Limb (tissue), 2 donors: ENCODE data around the gene SAMD4A.

ENCODE experiments used
- DNase-seq, 2 donors: peaks; one replicate each; pipeline ENCODE4 v3.0.0-alpha.2; 2016; ENCODE audit errors: extremely low spot score in 2 of 2

SAMD4A gene

DNA sequence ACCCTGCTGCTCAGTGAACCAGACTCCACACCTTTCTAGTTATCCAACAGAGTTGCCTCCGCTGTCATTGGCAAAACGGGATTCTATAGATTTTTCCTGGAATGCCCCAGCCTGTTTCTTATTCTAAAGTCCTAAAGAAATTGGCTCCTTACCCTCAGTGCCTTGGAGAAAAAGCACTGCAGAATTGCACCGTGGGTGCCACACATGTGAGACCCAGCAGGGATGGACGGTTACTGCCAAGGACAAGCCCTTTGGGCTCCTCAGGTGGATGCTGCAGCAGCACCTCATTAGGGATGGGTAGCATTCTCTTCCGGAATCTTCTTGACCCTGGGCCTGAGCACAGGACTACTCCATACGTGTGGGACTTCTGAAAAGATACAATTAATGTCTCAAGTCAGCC is 214.2 kb downstream of the SAMD4A start:
- DNase-seq = no peak

DNA sequence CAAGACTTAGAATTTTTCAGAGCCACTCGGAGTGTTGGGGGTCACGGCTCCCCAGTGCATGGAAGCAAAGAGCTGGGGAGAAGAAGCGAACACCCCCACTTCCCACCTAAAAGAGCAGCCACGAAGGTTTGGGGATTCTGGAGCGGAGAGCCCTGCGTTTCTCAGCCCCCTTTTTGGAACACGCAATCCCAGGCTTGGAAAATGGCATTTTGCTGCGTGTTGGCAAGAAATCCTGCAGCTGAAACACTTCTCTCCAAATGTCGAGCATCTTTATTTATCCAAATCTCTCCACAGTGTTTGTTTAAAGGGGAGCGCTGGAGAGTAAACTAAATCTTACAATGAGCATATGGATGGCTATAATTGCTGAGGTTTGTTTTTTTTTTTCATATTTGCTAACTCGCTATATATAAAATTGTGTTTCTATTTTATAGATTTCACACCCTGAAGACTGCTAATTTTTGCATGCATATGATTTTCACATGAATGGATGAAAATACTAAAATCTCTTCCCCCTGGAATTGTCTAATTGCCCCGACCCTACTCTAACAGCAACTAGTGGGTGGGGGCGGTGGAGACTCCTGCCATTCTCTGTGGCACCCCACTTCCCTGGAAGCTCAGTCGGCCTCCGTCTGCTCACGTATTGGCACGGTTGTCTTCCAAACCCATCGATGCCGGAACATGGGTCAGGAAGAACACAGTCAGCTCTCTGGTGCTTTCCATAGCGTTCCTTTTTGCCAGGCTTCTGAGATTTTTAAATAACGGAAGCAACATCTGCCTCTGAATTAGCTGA is 215.2 kb downstream of the SAMD4A start:
- DNase-seq = no peak

DNA sequence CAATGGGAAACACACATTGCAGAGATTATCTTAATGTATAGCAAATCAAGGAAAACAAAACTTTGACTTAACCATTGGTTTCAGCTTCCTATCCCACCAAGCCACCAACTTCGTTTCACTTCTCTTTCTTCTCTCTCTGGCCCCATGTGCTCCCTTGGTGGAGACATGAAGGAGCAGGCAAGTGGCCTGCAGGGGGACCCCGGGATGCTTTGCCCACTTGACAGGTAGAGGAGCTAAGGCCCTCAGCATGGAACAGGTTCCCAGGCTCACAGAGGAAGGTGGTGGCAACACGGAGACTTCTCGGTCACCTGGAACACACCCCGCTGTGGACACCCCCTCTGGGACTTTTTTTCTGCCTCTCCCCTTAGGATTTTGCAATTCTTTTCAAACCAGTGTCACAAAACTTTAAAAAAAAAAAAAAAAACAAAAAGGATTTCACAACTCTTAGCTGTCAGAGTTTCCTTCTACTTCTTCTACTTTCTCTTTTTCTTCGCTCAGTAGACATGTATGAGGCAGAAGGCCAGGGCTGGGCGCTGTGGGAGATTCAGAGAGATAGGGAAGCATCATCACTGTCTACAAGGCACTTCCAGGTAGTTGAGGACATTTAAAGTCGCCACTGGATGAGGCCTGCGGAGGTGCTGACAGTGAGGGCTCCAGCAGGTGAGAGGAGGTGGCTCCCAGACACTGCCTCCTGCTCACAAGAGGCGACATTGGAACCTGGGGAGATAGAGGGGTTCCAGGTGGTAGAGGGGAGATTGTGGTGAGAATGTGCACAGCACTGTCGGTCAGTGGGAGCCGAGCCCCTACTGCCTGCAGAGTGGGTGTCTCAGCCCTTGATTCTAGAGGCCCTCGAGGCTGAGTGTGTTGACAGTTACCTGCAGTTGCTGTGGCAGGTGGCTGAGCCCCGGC is 216.1 kb downstream of the SAMD4A start:
- no peak for DNase-seq

DNA sequence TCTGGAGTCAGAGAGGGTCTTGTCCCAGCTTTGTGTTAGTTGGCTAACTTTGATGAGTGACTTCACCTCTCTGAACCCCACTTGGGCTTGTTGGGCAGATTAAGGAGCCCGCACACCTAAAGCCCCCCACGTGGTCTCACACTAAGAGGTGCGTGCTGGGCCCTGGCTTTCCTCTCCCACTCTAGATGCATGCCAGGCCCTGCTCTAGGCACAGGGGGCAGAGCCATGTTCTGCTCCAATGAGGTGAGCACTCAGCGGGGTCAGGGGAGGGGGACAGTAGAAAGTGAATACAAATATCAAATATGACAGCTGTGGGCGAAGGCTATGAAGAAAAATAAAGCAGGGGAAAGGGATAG is 216.7 kb downstream of the SAMD4A start:
- DNase-seq = no peak

DNA sequence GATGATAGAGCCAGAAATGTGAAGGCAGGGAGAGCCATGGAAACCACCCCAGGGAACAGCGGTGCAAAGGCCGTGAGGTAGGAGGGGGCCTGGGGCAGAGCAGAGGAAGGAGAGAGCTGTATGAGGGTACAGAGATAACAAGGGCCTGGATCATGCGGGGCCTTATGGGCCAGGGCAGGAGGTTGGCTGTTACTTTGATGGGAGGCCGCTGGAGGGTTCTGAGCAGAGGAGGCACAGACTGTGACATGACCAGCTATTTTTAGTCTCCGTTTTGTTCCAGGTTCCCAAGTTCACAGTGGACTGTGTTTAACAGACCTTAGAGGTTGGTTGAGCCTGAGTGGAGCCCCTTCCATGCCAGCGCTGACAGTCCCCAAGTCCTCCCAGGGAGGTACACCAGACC is 217.1 kb downstream of the SAMD4A start:
- no peak for DNase-seq

DNA sequence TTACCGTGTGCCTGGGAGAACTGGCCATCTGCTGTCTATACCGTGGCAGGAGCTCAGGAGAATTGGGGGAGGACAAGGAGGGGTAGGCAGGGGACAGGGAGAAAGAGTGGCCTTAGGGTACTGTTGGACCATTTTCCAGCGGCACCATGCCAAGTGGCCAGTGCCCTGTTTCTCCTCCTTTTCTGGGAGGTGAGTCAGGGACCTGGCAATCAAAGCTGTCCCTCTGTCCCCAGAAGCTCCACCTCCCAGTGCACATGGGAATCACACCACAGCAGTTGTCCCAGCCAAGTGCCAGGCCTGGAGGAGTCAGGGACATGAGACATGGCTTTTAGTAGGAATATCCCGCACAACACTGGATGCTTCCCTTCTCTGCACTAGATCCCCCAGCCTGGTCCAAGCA is 217.7 kb downstream of the SAMD4A start:
- DNase-seq = no peak

DNA sequence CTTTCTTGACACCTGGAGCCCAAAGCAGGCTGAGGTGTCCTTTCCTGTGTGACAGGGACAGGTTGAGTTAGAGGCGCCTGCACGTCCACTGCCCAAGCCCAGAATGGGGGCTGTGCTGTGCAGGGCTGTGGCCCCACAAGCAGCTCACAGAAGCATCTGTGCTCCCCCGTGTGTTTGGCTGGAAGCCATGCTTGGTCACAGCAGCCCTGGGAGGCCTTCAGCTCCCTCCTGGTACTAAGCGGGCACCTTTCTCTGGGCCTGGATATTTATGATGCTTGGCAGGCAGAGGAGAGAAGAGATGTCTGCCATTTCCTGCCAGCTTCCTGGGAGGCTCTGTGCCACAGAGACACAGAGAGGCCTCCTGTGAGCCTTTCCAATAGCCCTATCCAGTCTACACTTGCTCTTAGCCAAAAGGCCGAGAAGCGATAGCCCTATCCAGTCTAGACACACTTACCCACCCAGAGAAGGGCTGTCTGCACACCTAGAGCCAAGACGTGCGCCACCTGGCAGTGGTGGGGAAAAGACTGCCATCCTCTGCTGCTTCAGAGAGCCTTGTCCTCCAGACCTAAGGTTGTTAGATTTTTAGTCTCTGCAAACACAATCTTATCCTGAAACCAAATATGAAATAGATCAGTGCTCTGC is 218.3 kb downstream of the SAMD4A start:
- DNase-seq = no peak

DNA sequence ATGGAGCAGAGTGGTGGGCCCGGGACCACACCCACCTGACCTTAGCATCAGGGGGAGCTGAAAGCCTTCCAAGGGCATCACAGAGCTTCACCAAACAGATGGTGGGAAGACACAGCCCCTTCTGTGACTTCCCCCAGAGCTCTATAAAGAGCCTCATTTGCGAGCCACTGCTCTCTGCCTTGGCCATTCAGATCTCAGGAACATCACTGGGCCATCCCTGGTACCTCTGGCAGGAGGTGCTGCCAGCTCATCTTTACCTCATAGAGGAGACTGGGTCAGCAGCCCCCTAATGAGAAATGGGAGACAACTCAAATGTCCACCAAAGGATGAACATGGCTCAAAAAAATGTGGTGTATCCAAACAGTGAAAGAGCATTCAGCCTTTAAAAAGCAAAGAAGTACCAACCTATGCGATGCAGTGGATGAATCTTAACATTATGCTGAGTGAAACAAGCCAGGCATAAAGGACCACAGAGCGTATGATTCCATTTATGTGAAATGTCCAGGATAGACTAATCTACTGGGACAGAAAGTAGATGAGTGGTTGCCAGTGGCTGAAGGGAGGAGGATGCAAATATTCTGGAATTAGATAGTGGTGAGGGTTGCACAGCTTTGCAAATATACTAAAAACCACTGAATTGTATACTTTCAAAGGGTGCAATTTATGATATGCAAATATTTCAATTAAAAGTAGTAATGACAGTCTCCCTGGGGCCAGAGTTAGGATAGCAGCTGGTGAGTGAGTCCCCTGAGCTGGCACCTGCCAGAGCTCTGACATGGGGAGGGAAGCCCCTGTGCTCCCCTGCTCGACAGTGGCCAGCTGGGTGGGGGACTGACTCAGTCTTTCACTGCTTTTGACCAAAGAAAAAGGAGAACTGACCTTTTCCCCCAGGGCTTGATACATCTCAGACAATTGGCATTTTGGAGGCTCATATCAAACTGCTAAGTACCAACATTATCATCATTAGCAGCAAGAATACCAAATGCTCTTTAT is 219.1 kb downstream of the SAMD4A start:
- peak in 1 of 2 donors; percentile 14 for DNase-seq

DNA sequence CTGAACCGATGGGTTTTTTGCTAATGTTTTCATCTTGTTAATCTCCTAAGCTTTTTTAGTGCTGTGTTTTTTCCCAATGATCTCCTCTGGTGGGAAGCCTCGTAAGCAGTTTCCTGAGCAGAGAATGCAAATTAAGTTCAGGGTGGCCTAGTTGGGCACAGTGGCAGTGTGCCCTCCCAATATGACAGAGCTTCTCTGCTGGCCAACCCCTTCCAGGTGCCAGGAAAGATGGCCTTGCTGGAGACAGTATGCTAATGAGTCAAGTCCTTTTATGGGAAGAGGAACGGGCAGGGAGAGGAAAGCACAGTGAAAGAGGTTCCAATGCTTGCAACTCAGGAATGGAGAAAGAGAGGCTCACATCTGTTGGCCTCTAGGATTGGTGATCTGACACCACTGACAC is 219.9 kb downstream of the SAMD4A start:
- DNase-seq = no peak

DNA sequence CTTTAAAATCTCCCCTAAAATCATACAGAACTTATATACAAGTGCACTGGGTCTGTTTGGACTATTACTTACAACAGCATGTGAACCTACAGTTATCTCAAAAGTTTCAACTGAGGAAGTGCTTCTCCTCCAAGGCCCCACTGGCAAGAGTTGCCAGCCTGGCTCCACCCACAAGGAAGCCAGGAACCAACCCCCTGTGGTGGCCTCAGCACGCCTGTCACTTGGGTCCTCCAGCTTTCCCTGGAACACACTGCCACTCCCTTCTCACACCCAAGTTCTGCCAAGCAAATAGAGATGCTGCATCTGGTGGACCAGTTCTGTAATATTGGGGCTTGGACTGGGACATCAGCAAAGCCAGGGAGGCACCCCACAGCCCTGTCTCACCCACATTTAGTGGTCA is 220.3 kb downstream of the SAMD4A start:
- no peak for DNase-seq

DNA sequence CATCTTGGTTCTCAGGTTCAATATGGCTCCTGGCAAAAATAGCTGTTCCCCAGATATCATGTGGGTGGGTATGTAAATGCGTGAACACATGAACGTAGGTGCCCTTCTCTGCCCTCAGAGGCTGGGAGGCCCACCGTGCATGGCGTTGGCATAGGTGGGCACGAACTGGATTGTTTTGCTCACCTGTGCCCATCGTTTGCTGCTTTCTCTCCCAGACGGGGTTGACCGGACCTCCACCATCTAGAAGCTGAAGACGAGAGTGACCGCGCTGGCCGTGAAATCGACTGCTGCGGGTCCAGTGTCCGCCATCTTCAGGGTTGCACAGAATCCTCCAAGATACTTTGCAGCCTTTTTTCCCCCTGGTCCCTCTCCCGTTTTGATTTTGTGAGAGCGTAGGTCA is 221.8 kb downstream of the SAMD4A start:
- DNase-seq = no peak

DNA sequence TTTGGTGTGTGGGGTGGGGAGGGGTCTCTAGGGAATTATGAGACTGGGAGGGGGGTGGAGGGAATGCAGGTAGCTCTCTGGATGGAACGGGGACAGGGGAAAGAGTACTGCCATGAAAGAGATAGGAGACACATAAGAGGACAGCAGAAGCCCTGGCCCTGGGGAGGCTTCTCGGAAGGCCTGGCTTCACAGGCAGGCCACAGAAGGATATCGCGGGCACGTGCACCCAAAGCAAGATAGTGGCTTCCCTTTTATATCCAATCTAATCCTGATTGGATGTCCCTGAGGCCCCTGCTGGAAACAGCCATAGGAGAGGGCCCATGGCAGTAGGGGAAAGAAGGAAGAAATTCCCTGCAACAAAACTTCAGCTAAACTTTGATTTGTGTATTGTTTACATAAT is 222.2 kb downstream of the SAMD4A start:
- DNase-seq = no peak

DNA sequence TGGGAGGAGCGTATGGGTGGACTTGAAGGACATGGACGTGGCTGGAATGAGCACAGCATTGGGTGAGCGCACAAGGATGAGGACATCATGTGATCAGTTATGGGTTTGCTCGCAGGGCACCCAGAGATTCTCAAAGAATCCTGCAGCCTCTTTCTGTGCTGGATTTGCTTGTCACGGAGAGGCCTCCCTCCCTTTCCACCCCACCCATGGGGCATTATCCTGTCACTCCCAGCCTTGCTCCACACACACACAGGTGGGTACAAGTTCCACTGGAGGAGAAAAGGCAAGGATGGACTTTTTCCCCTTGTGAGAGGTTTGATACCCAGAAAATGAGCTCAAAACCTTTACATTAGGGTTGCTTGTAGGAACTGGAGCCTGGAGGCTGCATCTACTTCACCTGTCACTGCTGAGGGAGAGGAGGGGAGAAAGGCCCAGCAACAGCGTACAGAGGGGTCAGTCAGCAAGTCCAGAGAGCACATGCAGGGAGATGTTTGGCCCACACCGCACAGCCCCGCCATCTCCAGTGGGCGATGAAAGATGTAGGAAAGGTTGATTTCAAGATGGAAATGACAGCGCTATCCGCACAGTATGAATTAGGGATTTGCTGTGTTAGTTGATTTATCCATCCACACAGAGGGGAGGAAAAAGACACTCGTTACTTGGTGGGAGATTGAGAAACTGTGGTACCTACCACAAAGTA is 223.0 kb downstream of the SAMD4A start:
- no peak for DNase-seq

DNA sequence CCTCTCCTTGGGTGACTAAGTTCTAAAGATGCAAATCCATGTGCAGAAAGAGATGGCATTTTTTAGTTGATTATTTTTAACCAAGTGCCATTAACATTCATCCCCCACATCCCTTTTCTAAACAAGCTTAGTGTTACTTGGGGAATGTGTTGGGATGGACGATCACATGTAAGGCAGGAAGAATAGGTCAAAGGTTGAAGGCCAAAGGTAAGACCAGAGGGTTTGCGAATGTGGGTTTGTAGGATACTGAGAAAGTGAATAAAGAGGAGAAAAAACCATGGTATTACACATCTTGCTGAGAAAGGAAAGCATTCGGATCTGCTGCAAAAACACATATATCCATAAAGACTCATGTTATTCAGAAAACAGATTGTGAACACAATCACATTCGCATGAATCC is 224.1 kb downstream of the SAMD4A start:
- no peak for DNase-seq

DNA sequence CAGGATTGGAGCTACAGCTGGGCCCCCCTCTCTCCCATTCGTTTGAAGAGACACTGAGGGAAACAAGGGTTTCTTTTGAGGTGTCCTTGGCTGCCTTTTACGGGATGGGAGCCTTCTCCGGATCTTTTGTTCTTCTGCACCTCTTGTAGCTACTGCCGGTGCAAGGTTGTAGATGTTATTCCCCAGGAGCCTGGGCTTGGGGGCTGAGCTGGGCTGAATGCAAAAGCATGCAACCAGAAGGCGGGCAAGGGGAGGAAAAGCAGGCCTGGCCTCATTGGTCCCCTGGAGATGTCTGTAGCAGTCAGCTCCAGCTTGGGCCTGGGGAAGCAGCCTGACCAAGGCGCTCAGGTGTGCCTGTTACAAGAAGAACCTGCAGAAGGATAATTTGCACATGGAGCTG is 225.4 kb downstream of the SAMD4A start:
- no peak for DNase-seq

DNA sequence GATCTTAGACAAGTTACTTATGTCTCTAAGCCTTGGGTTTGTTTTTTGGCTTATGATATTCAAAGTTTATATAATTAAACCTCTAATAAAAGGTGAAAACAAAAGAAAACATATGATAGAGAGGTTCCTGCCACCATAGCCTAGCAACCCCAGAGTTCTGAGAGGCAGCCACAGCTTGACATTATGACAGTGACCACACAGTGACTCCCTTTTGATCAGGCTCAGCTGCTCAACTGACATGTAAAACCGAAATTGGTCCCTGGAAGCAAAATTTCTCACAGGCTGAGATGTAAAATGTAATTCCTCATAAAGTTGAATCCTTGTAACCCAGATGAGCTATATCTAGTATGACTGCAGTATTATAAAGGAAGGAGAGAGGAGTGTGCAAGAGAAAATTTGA is 227.2 kb downstream of the SAMD4A start:
- DNase-seq = no peak

DNA sequence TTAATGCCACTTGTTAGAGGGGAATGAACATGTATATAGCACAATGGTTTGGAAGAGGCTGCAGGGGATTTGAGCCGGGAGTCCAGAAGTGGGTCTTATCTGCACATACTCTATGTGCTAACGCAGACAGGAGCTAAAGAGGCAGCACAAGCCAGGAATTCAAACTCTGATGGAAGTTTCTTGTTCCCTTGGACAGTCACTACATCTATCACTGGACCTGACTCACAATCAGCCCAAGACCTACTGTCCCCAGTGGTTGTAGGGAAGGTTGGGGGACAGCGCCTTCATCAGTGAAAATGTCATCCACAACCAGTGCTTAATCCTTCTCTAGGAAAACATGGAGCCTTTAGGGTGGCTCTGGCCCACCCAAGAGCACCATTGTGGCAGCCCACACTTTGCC is 227.9 kb downstream of the SAMD4A start:
- no peak for DNase-seq

DNA sequence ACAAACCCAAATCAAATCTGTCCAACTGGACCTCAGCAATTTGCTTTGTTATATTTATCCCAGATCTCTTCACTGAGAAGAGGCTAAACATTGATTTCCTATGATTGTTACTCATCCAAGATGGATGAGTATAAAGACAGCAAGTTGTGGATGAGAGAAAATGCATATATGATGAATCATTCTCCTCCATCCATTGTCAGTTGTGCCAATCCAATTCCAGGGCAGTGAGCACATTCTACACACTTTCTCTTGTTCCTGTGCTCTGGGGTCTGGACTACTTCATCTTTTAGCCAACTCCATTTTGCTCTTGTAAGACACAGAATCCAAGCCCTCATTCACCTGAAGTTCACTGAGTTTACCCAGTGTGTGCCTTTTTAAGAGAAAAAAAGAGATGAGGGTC is 230.0 kb downstream of the SAMD4A start:
- no peak for DNase-seq

DNA sequence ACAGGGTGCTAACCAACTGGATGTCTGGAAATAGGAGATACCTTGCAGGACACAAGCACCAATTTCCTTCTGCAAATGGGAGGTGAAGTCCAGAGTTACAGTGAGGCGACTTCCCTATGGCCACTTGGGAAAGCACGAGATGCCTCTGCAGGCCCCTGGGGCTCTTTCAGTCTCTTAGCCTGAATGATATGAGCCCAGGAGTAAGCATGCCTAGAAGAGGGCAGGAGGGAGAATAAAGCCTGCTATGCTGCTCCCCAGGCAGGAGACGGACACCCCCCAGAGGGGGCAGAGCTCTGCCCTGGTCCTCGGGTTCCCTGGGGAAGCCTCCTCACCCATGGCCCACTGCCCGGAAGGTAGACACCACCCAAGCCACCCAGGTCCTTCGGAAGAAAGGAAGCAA is 230.6 kb downstream of the SAMD4A start:
- DNase-seq = no peak

DNA sequence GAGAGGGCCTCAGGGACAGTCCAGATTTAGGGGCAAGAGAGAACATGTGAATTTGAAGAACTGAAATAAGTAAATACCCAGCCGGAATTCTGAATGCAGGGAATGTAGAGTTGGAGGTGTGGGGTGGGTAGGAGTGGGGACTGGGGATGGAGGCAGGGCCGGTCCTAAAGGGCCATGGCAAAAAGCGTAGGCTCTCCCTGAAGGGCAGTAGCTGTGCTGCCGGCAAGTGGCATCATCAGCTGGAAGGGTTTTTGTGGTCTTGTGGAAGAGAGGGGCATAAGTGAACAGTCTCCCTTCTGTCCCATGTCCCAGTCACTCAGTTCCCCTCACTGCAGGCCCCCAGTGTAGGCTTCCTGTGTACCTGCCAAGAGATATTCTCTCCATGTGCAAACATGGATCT is 231.1 kb downstream of the SAMD4A start:
- DNase-seq = no peak
